ENCODE measurements around the gene P4HA2.

P4HA2 gene

GRCh38 chr5:132222649-132223038, 5.0 kb downstream of the P4HA2 start:
- ChIA-PET CTCF (interaction anchor here (1.0 to 3.4 kb wide), 3 partner anchors 12 to 18 kb away, joined by 3 to 19 read pairs (median 3); no protein-coding TSS in a partner anchor), POLR2A (no interaction called here)
- no peaks in the 10 kb centered on the region for H3K9me3 ChIP-seq (ENCODE audit: control extremely low read depth in 1 of 5, control insufficient read depth in 4 of 5, insufficient read depth in 2 of 5, low read depth in 1 of 5, low read length in 4 of 5)
- peak in 1 of 3 donors; percentile 8 for DNase-seq
- no peak overlapping the region for H3K27ac ChIP-seq (ENCODE audit: insufficient read depth in 1 of 2, low read depth in 1 of 2, low read length in 2 of 2, poor library complexity in 1 of 2, severe bottlenecking in 2 of 2)
- WGBS (ENCODE audit: insufficient coverage) = 91% methylated on average over 3 of the region's 3 CpGs
- H3K27me3 ChIP-seq (replicated peaks in 2 of 5; ENCODE audit: control insufficient read depth in 4 of 5, insufficient read depth in 5 of 5, low read length in 4 of 5) = peaks cover 0 to 15% (median 10%) of the 10 kb centered on the region in 5 experiments
- peaks cover 0 to 9% (median 7%) of the 10 kb centered on the region in 4 experiments for H3K4me1 ChIP-seq (ENCODE audit: control extremely low read depth in 1 of 4, control insufficient read depth in 4 of 4, insufficient read depth in 4 of 4, low read length in 3 of 4)
- no peaks in the 10 kb centered on the region for H3K36me3 ChIP-seq (ENCODE audit: control insufficient read depth in 4 of 4, insufficient read depth in 4 of 4, low read length in 3 of 4)
- H3K4me3 ChIP-seq (ENCODE audit: control insufficient read depth in 1 of 7, extremely low read depth in 1 of 7, insufficient read depth in 4 of 7, low read depth in 2 of 7, low read length in 6 of 7) = no peak overlapping the region

- no peaks in the 10 kb centered on the region for H3K9me3 ChIP-seq (ENCODE audit: control extremely low read depth in 1 of 5, control insufficient read depth in 4 of 5, insufficient read depth in 2 of 5, low read depth in 1 of 5, low read length in 4 of 5)
- no peak overlapping the region for H3K27ac ChIP-seq (ENCODE audit: insufficient read depth in 1 of 2, low read depth in 1 of 2, low read length in 2 of 2, poor library complexity in 1 of 2, severe bottlenecking in 2 of 2)
- ChIA-PET CTCF (interaction anchor here (1.2 kb wide), 1 partner anchor 19 kb away, joined by 3 read pairs; no protein-coding TSS in a partner anchor), POLR2A (interaction anchor here (0.7 kb wide), 1 partner anchor 17 kb away, joined by 3 read pairs; no protein-coding TSS in a partner anchor)
- no peak for DNase-seq
- WGBS (ENCODE audit: insufficient coverage) = 96% methylated on average over 6 of the region's 7 CpGs
- H3K4me1 ChIP-seq (ENCODE audit: control extremely low read depth in 1 of 4, control insufficient read depth in 4 of 4, insufficient read depth in 4 of 4, low read length in 3 of 4) = peaks cover 0 to 3% (median 2%) of the 10 kb centered on the region in 4 experiments
- H3K27me3 ChIP-seq (replicated peaks in 2 of 5; ENCODE audit: control insufficient read depth in 4 of 5, insufficient read depth in 5 of 5, low read length in 4 of 5) = peaks cover 0 to 10% (median 7%) of the 10 kb centered on the region in 5 experiments
- H3K4me3 ChIP-seq (ENCODE audit: control insufficient read depth in 1 of 7, extremely low read depth in 1 of 7, insufficient read depth in 4 of 7, low read depth in 2 of 7, low read length in 6 of 7) = no peak overlapping the region
- H3K36me3 ChIP-seq (ENCODE audit: control insufficient read depth in 4 of 4, insufficient read depth in 4 of 4, low read length in 3 of 4) = no peaks in the 10 kb centered on the region
Measured at GRCh38 chr5:132221781-132222648, 5.6 kb downstream of the P4HA2 start.

- POLR2A ChIA-PET = no interaction called here
- CTCF ChIA-PET = interaction anchor here (0.8 kb wide), 1 partner anchor 20 kb away, joined by 3 read pairs; no protein-coding TSS in a partner anchor
- no peak for DNase-seq
- WGBS (ENCODE audit: insufficient coverage) = 88% methylated on average over 2 of the region's 2 CpGs
- no peak overlapping the region for H3K27ac ChIP-seq (ENCODE audit: insufficient read depth in 1 of 2, low read depth in 1 of 2, low read length in 2 of 2, poor library complexity in 1 of 2, severe bottlenecking in 2 of 2)
- no peaks in the 10 kb centered on the region for H3K36me3 ChIP-seq (ENCODE audit: control insufficient read depth in 4 of 4, insufficient read depth in 4 of 4, low read length in 3 of 4)
- no peaks in the 10 kb centered on the region for H3K4me1 ChIP-seq (ENCODE audit: control extremely low read depth in 1 of 4, control insufficient read depth in 4 of 4, insufficient read depth in 4 of 4, low read length in 3 of 4)
- H3K27me3 ChIP-seq (replicated peaks in 2 of 5; ENCODE audit: control insufficient read depth in 4 of 5, insufficient read depth in 5 of 5, low read length in 4 of 5) = peaks cover 0 to 2% (median 0%) of the 10 kb centered on the region in 5 experiments
- no peak overlapping the region for H3K4me3 ChIP-seq (ENCODE audit: control insufficient read depth in 1 of 7, extremely low read depth in 1 of 7, insufficient read depth in 4 of 7, low read depth in 2 of 7, low read length in 6 of 7)
- H3K9me3 ChIP-seq (ENCODE audit: control extremely low read depth in 1 of 5, control insufficient read depth in 4 of 5, insufficient read depth in 2 of 5, low read depth in 1 of 5, low read length in 4 of 5) = no peaks in the 10 kb centered on the region
Measured at GRCh38 chr5:132220491-132220890, 7.2 kb downstream of the P4HA2 start.

DNA sequence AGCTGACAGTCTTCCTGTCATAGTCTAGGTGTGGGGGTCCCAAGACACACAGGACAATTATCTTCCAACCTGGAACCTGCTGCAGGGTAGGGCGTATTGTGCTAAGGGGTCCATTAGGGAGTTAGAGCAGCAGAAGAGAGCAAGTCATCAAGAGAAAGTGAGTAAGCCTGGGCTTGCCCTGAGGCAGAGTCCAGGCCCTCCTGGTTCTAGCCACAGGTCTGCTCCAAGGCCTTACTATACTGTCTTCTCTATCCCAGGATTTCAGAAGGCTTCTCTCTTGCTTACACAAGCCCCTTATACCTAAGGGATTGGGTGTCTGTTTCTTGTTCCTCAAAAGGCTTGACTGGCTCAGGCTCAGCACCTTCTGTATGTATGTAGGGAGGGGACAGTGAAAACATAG, 7.7 kb downstream of the P4HA2 start:
- no peaks in the 10 kb centered on the region for H3K4me1 ChIP-seq (ENCODE audit: control extremely low read depth in 1 of 4, control insufficient read depth in 4 of 4, insufficient read depth in 4 of 4, low read length in 3 of 4)
- H3K27ac ChIP-seq (ENCODE audit: insufficient read depth in 1 of 2, low read depth in 1 of 2, low read length in 2 of 2, poor library complexity in 1 of 2, severe bottlenecking in 2 of 2) = no peak overlapping the region
- no peak overlapping the region for H3K4me3 ChIP-seq (ENCODE audit: control insufficient read depth in 1 of 7, extremely low read depth in 1 of 7, insufficient read depth in 4 of 7, low read depth in 2 of 7, low read length in 6 of 7)
- ChIA-PET CTCF (interaction anchor here (0.8 kb wide), 1 partner anchor 20 kb away, joined by 3 read pairs; no protein-coding TSS in a partner anchor), POLR2A (no interaction called here)
- H3K9me3 ChIP-seq (ENCODE audit: control extremely low read depth in 1 of 5, control insufficient read depth in 4 of 5, insufficient read depth in 2 of 5, low read depth in 1 of 5, low read length in 4 of 5) = no peaks in the 10 kb centered on the region
- no peaks in the 10 kb centered on the region for H3K36me3 ChIP-seq (ENCODE audit: control insufficient read depth in 4 of 4, insufficient read depth in 4 of 4, low read length in 3 of 4)
- H3K27me3 ChIP-seq (replicated peaks in 2 of 5; ENCODE audit: control insufficient read depth in 4 of 5, insufficient read depth in 5 of 5, low read length in 4 of 5) = peaks cover 0 to 2% (median 0%) of the 10 kb centered on the region in 5 experiments
- DNase-seq = no peak
- 100% methylated on average over 1 of the region's 1 CpG for WGBS (ENCODE audit: insufficient coverage)

GRCh38 chr5:132219289-132219970, 8.2 kb downstream of the P4HA2 start:
- no peaks in the 10 kb centered on the region for H3K4me1 ChIP-seq (ENCODE audit: control extremely low read depth in 1 of 4, control insufficient read depth in 4 of 4, insufficient read depth in 4 of 4, low read length in 3 of 4)
- H3K4me3 ChIP-seq (ENCODE audit: control insufficient read depth in 1 of 7, extremely low read depth in 1 of 7, insufficient read depth in 4 of 7, low read depth in 2 of 7, low read length in 6 of 7) = no peak overlapping the region
- peaks cover 0 to 2% (median 0%) of the 10 kb centered on the region in 5 experiments for H3K27me3 ChIP-seq (replicated peaks in 2 of 5; ENCODE audit: control insufficient read depth in 4 of 5, insufficient read depth in 5 of 5, low read length in 4 of 5)
- no peaks in the 10 kb centered on the region for H3K9me3 ChIP-seq (ENCODE audit: control extremely low read depth in 1 of 5, control insufficient read depth in 4 of 5, insufficient read depth in 2 of 5, low read depth in 1 of 5, low read length in 4 of 5)
- WGBS (ENCODE audit: insufficient coverage) = 93% methylated on average over 5 of the region's 6 CpGs
- H3K36me3 ChIP-seq (ENCODE audit: control insufficient read depth in 4 of 4, insufficient read depth in 4 of 4, low read length in 3 of 4) = no peaks in the 10 kb centered on the region
- no peak for DNase-seq
- H3K27ac ChIP-seq (ENCODE audit: insufficient read depth in 1 of 2, low read depth in 1 of 2, low read length in 2 of 2, poor library complexity in 1 of 2, severe bottlenecking in 2 of 2) = no peak overlapping the region
- ChIA-PET POLR2A (no interaction called here), CTCF (interaction anchor here (1.2 kb wide), 1 partner anchor 8 kb away, joined by 4 read pairs; the partner anchor contains the start of gene P4HA2)

GRCh38 chr5:132218321-132218720, 9.3 kb downstream of the P4HA2 start:
- ChIA-PET CTCF (interaction anchor here (0.6 to 1.5 kb wide), 4 partner anchors 9 to 151 kb away, joined by 3 to 4 read pairs (median 4); partner anchors contain the start of gene P4HA2), POLR2A (no interaction called here)
- 100% methylated on average over 4 of the region's 4 CpGs for WGBS (ENCODE audit: insufficient coverage)
- Histone ChIP-seq H3K4me1 (ENCODE audit: control extremely low read depth in 1 of 4, control insufficient read depth in 4 of 4, insufficient read depth in 4 of 4, low read length in 3 of 4) (no peaks in the 10 kb centered on the region), H3K27ac (ENCODE audit: insufficient read depth in 1 of 2, low read depth in 1 of 2, low read length in 2 of 2, poor library complexity in 1 of 2, severe bottlenecking in 2 of 2) (no peak overlapping the region), H3K36me3 (ENCODE audit: control insufficient read depth in 4 of 4, insufficient read depth in 4 of 4, low read length in 3 of 4) (no peaks in the 10 kb centered on the region), H3K27me3 (replicated peaks in 2 of 5; ENCODE audit: control insufficient read depth in 4 of 5, insufficient read depth in 5 of 5, low read length in 4 of 5) (peaks cover 0 to 2% (median 0%) of the 10 kb centered on the region in 5 experiments), H3K4me3 (ENCODE audit: control insufficient read depth in 1 of 7, extremely low read depth in 1 of 7, insufficient read depth in 4 of 7, low read depth in 2 of 7, low read length in 6 of 7) (no peak overlapping the region), H3K9me3 (ENCODE audit: control extremely low read depth in 1 of 5, control insufficient read depth in 4 of 5, insufficient read depth in 2 of 5, low read depth in 1 of 5, low read length in 4 of 5) (no peaks in the 10 kb centered on the region)
- DNase-seq = no peak

All from common myeloid progenitor, CD34-positive (primary cell).